HCT116 (cell line): ENCODE measurements around the gene SLTM. TPM values are rescaled to one million over a fixed set of nuclear protein-coding genes. Genes with fewer than 3 reads are reported as not detected.

Experiments
- ATAC-seq: fragments of 200-7000 bp; cut with Tn5 transposase; 2 replicates; pipeline ENCODE4 v1.9.1; 2020; ENCODE audit warnings: mild to moderate bottlenecking, moderate library complexity
- BruUV-seq: library from RNA; stranded (reverse); fragments of 400-500 nt; replicated peaks from 2 replicates; lab custom pipeline; 2021; lab: Mats Ljungman, UMichigan
- CTCF ChIA-PET: fragments of 300-600 bp; sonication (Branson Sonifier 250); formaldehyde crosslinking; loops from one replicate; lab custom pipeline; 2021; ENCODE audit warnings: antibody characterized with exemption; lab: Charles Lee
- POLR2A ChIA-PET: fragments of 300-600, 350-600 bp; sonication (Branson Sonifier 250); formaldehyde crosslinking; loops from one replicate; lab custom pipeline; 2021; ENCODE audit warnings: antibody characterized with exemption; lab: Charles Lee
- RAD21 ChIA-PET, 2 experiments: fragments of 300-600 bp; sonication (Branson Sonifier 250); formaldehyde crosslinking; loops; one replicate each; lab custom pipeline; 2023; ENCODE audit warnings: low total read pairs in 2 of 2; ENCODE audit not compliant: uncharacterized antibody in 2 of 2, unreplicated experiment in 2 of 2, low non-redundant PET in 1 of 2; lab: Charles Lee
- DNase-seq: peaks from one replicate; pipeline ENCODE4 v3.0.0-alpha.2; 2010; ENCODE audit warnings: low read depth, low spot score
- H2AFZ ChIP-seq: fragments of 200-600 bp; shearing (Covaris generic), sonication (generic); 2 replicates; pipeline ENCODE4 v1.6.1; 2017; ENCODE audit warnings: low read depth, mixed run types, mixed read lengths, antibody characterized with exemption, low read length; ENCODE audit not compliant: poor library complexity, severe bottlenecking
- H3K27ac ChIP-seq: 2 replicates; pipeline ENCODE4 v1.5.1; 2012; ENCODE audit warnings: low read depth, low read length
- H3K27me3 ChIP-seq: fragments of 200-600 bp; sonication (generic); 2 replicates; pipeline ENCODE4 v1.6.1; 2016; ENCODE audit warnings: mixed run types, low read length, mixed read lengths; ENCODE audit not compliant: insufficient read depth
- H3K36me3 ChIP-seq, 2 experiments: fragments of 200-500 bp in 1 of 2; fragments of 200-600 bp in 1 of 2; sonication (Bioruptor generic) in 1 of 2; sonication (generic) in 1 of 2; 2 replicates each; pipeline versions ENCODE4 v1.5.1 to v1.6.1; 2014 to 2016; ENCODE audit warnings: low read length in 2 of 2, inconsistent platforms in 1 of 2, mixed read lengths in 1 of 2, mixed run types in 1 of 2; ENCODE audit not compliant: insufficient read depth in 2 of 2, control insufficient read depth in 1 of 2
- H3K4me1 ChIP-seq, 2 experiments: fragments of 200-600 bp in 1 of 2; sonication (generic) in 1 of 2; 2 replicates each; pipeline versions ENCODE4 v1.5.1 to v1.6.1; 2012 to 2017; ENCODE audit warnings: low read length in 2 of 2, inconsistent platforms in 1 of 2, mild to moderate bottlenecking in 1 of 2, mixed read lengths in 1 of 2, mixed run types in 1 of 2, moderate library complexity in 1 of 2; ENCODE audit not compliant: insufficient read depth in 2 of 2, control insufficient read depth in 1 of 2
- H3K4me2 ChIP-seq: fragments of 200-600 bp; sonication (generic); 2 replicates; pipeline ENCODE4 v1.6.1; 2017; ENCODE audit warnings: mixed run types, low read length, mixed read lengths
- H3K4me3 ChIP-seq, 2 experiments: fragments of 200-600 bp in 1 of 2; sonication (generic) in 1 of 2; replicated peaks in 1 of 2; 2 replicates each; pipeline ENCODE4 v1.5.1; 2011 to 2016; ENCODE audit warnings: low read length in 2 of 2, control low read depth in 1 of 2, low read depth in 1 of 2, mild to moderate bottlenecking in 1 of 2, mixed read lengths in 1 of 2, mixed run types in 1 of 2
- H3K79me2 ChIP-seq: fragments of 200-600 bp; sonication (generic); 2 replicates; pipeline ENCODE4 v1.6.1; 2017; ENCODE audit warnings: mild to moderate bottlenecking, mixed run types, low read length, moderate library complexity, mixed read lengths; ENCODE audit not compliant: insufficient read depth
- H3K9ac ChIP-seq: fragments of 200-600 bp; sonication (generic); 2 replicates; pipeline ENCODE4 v1.6.1; 2016; ENCODE audit warnings: low read length, mixed read lengths
- H3K9me2 ChIP-seq: fragments of 200-600 bp; sonication (generic), shearing (Covaris generic); 2 replicates; pipeline ENCODE4 v1.6.1; 2017; ENCODE audit warnings: mixed run types, mild to moderate bottlenecking, moderate library complexity; ENCODE audit not compliant: insufficient read depth
- H3K9me3 ChIP-seq, 2 experiments: fragments of 200-500 bp in 1 of 2; fragments of 200-600 bp in 1 of 2; sonication (Bioruptor generic) in 1 of 2; sonication (generic) in 1 of 2; 2 replicates each; pipeline ENCODE4 v1.6.1; 2014 to 2017; ENCODE audit warnings: low read length in 2 of 2, mixed read lengths in 2 of 2, inconsistent platforms in 1 of 2, low read depth in 1 of 2, mild to moderate bottlenecking in 1 of 2, mixed run types in 1 of 2, moderate library complexity in 1 of 2; ENCODE audit not compliant: control insufficient read depth in 1 of 2, insufficient read depth in 1 of 2
- H4K20me1 ChIP-seq: fragments of 200-600 bp; sonication (generic), shearing (Covaris generic); 2 replicates; pipeline ENCODE4 v1.6.1; 2017; ENCODE audit warnings: mixed run types, mild to moderate bottlenecking, moderate library complexity; ENCODE audit not compliant: insufficient read depth
- EZH2 ChIP-seq: fragments of 200-600 bp; sonication (generic); IDR thresholded peaks from 2 replicates; pipeline ENCODE4 v1.6.1; 2017; ENCODE audit warnings: antibody characterized with exemption, mixed run types
- EZH2phosphoT487 ChIP-seq: fragments of 200-600 bp; IDR thresholded peaks from 2 replicates; pipeline ENCODE4 v1.6.1; 2018; ENCODE audit warnings: antibody characterized with exemption, borderline replicate concordance
- JUND ChIP-seq: IDR thresholded peaks from 2 replicates; pipeline ENCODE4 v1.6.1; 2012
- POLR2AphosphoS5 ChIP-seq: IDR thresholded peaks from 2 replicates; pipeline ENCODE4 v1.6.1; 2011; ENCODE audit warnings: mild to moderate bottlenecking, low read depth, low read length, moderate library complexity
- RAD21 ChIP-seq: IDR thresholded peaks from 2 replicates; pipeline ENCODE4 v1.6.1; 2012; ENCODE audit warnings: low read depth, mild to moderate bottlenecking
- SIN3A ChIP-seq: IDR thresholded peaks from 2 replicates; pipeline ENCODE4 v1.6.1; 2012; ENCODE audit warnings: low read depth
- SRF ChIP-seq: IDR thresholded peaks from 2 replicates; pipeline ENCODE4 v1.6.1; 2012; ENCODE audit warnings: low read depth
- ZBTB33 ChIP-seq: IDR thresholded peaks from 2 replicates; pipeline ENCODE4 v1.6.1; 2011; ENCODE audit warnings: mild to moderate bottlenecking, low read length, moderate library complexity; ENCODE audit not compliant: insufficient replicate concordance; ENCODE audit errors: extremely low read depth
- ZFX ChIP-seq: fragments of 450-650 bp; IDR thresholded peaks from 2 replicates; pipeline ENCODE4 v1.6.1; 2017
- intact Hi-C: fragments of 100-400 bp; cut with micrococcal nuclease; formaldehyde crosslinking; loops from 2 replicates; pipeline ENCODE4 v1.10.0; 2022
- total RNA-seq: library from RNA; stranded (reverse); gene quantifications from one replicate; pipeline ENCODE4 v1.2.1, GENCODE V29; 2021; ENCODE audit not compliant: unreplicated experiment

The SLTM gene
- total RNA-seq, 1 experiment from 2014 or later: 88.7 TPM

GRCh38 chr15:58962136-58962535 lies 28.7 kb upstream of the SLTM start:
- CTCF ChIA-PET: no interaction called here
- POLR2A ChIA-PET: no interaction called here
- H3K27ac ChIP-seq: no peak overlapping the region

More at GRCh38 chr15:58962136-58962535, 28.7 kb upstream of the SLTM start:
- TF ChIP-seq SIN3A (no peak), ZBTB33 (no peak), RAD21 (no peak), SRF (no peak), ZFX (no peak), POLR2AphosphoS5 (no peak), JUND (no peak), EZH2 (no peak), EZH2phosphoT487 (no peak)
- RAD21 ChIA-PET: interaction anchor here in 1 of 2 experiments (0.7 kb wide), 1 partner anchor 207 kb away, joined by 5 read pairs; no protein-coding TSS in a partner anchor
- intact Hi-C loops: no loop called here
- Histone ChIP-seq H3K27me3 (no peaks in the 10 kb centered on the region), H3K4me3 (no peak overlapping the region), H3K9me3 (no peaks in the 10 kb centered on the region), H3K4me1 (peaks cover 0 to 5% of the 10 kb centered on the region in 2 experiments; a peak in 2 of 4 replicates), H3K9ac (no peak overlapping the region), H2AFZ (no peak overlapping the region), H3K9me2 (no peaks in the 10 kb centered on the region), H3K4me2 (no peak overlapping the region), H3K79me2 (no peaks in the 10 kb centered on the region), H4K20me1 (no peaks in the 10 kb centered on the region), H3K36me3 (no peaks in the 10 kb centered on the region)
- DNase-seq: no peak
- BruUV-seq: no TSS peak
- no peak for ATAC-seq
